ENCODE results near the gene CCDC198.

CCDC198 gene

DNA sequence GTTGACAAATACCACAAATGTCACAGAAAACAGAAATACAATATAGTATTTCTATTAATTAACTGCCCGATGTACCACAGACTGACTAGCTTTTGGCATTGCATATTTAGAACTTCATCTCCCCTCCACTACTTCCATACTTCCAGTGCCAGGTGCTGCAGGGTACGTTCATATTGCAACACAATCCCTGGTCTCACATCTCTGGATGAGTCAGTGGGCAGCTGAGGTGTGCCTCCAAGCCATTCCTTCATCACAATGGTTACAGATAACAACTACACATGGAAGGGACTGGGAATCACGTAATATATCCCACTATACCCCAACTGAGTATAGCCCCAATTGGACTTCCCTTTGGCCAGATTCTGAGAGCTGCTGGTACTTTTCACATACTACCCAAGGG lies 31.1 kb downstream of the CCDC198 start:
- DNase-seq, result no peak

DNA sequence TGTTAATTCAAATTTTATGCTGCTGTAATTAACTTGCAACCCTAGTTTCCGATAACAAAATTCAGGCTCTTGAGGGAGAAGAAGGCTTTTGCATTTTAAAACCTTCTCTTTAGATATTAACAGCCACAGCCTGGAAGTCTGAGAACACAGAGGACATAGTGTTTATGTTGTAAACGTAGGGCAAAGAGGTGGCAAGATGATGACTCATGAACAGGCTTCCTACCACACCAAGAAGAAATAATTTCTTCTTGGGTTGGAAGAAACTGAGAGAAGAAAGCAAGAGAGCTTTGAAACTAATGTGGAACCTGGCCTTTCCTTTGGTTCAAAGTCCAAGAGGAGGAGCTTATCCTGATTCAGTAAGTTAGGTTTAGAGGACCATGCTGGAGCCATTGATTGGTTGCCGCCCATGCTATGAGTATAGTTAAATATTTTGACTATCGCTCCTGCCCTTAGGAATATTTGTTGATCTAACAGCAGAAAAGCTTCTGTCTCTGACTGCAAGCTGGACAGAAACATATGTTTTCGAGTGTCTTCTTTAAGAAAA lies 31.8 kb downstream of the CCDC198 start:
- no peak for DNase-seq

DNA sequence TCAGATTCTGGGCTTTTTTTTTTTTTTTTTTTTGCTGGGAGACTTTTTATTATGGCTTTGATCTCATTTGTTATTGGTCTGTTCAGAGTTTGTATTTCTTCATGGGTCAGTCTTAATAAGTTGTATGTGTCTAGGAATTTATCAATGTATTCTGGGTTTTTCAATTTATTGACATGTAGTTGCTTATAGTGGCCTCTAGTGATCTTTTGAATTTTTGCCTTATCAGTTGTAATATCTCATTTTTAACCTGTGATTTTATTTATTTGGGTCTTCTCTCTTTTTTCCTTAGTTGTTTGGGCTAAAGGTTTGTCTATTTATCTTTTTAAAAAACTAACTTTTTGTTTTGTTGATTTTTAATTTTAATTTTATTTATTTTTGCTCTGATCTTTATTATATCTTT lies 57.7 kb downstream of the CCDC198 start:
- DNase-seq, result no peak

DNA sequence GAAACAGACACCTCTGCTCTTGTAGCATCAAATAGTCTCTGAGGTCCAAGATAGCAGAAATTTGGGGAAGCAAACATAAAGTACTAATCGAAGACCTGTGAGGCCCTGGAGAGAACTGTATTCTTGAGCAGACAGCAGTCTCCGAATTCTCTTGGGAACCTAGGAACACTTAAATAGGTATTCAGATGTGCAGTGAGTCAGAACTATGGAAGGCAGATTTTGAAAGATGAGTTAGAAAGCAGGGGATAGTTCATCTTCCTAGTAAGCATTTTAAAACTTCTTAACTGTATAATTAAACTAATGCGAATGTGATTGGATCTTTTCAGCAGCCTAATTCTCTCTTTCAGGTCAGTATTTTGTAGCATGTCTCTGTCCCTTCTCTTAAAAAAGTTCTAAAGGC lies 72.7 kb downstream of the CCDC198 start:
- DNase-seq, result no peak

DNA sequence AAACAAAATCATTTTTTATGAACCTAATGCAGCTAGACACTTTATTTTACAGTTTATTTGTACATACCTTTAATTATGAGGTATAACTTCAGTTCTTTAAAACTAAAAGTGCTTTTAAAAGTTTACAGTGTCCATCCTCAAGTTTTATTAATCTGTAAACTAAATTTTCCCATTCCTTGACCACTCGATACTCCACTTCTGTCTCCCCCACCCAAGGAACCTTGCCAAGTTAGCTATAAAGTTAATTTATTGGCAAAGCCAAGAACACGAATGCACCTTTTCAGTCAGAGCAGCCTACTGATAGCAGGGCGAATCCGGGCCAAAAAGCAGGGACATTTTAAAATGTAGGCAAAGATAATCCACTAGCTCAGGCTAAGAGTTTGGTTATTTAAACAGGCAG lies 73.6 kb downstream of the CCDC198 start:
- no peak for DNase-seq

All from NCI-H526 treated with DMSO at 0.1 percent for 48 hours (cell line).